ENCODE data around the gene MTG1. TPM values are rescaled to one million over a fixed set of nuclear protein-coding genes. Genes with fewer than 3 reads are reported as not detected.

MTG1 gene
- total and polyA plus RNA-seq, 8 donors: 17.2 to 62.9 (median 23.1) TPM

DNA sequence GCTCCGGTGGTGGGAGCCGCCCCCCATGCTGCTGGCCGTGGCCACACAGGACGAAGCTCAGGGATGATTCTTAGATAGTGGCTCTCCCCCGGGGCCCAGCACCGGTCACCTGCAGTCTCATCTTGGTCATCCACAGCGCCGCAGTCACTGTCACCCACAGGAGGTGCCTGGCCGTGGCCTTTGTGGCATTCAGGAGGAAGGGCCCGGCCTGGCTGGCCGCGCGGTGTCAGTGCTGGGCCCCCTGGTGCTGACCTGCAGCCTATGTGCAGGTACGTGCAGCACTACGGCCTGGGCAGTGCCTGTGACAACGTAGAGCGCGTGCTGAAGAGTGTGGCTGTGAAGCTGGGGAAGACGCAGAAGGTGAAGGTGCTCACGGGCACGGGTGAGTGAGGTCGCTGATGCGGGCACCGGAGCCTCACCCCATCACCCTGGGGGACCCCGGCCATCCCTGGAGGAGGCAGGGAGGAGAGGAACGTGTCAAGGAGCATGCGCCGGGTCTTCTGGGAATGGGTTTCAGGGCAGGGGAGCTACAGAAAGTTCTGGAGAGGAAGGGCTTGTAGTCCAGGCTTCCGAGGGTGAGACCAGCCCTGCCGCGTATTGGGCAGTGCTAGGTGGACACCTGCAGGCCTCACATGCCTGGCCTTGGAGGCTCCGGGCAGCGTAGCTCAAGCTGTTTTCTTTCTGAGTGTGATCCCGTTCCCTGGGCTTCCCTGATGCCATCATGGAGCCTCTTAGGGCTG, 25.4 kb downstream of the MTG1 start:
- intact Hi-C loops (cut with DNase I): no loop called here
- Histone ChIP-seq H3K27ac (no peak overlapping the region), H3K36me3 (peaks cover 0 to 10% (median 0%) of the 10 kb centered on the region in 3 donors), H3K27me3 (no peaks in the 10 kb centered on the region), H3K4me1 (peaks cover 0 to 3% (median 0%) of the 10 kb centered on the region in 3 donors), H3K9me3 (no peaks in the 10 kb centered on the region), H3K4me3 (no peak overlapping the region)
- FAIRE-seq: no peak
- WGBS, 2 donors: 91% methylated on average over 32 to 34 of the region's 34 CpGs
- no peak for ATAC-seq
- DNase-seq: no peak
- TF ChIP-seq, protein P1, sequence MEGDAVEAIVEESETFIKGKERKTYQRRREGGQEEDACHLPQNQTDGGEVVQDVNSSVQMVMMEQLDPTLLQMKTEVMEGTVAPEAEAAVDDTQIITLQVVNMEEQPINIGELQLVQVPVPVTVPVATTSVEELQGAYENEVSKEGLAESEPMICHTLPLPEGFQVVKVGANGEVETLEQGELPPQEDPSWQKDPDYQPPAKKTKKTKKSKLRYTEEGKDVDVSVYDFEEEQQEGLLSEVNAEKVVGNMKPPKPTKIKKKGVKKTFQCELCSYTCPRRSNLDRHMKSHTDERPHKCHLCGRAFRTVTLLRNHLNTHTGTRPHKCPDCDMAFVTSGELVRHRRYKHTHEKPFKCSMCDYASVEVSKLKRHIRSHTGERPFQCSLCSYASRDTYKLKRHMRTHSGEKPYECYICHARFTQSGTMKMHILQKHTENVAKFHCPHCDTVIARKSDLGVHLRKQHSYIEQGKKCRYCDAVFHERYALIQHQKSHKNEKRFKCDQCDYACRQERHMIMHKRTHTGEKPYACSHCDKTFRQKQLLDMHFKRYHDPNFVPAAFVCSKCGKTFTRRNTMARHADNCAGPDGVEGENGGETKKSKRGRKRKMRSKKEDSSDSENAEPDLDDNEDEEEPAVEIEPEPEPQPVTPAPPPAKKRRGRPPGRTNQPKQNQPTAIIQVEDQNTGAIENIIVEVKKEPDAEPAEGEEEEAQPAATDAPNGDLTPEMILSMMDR (IDR thresholded peaks at IDR 0.05): no peak

DNA sequence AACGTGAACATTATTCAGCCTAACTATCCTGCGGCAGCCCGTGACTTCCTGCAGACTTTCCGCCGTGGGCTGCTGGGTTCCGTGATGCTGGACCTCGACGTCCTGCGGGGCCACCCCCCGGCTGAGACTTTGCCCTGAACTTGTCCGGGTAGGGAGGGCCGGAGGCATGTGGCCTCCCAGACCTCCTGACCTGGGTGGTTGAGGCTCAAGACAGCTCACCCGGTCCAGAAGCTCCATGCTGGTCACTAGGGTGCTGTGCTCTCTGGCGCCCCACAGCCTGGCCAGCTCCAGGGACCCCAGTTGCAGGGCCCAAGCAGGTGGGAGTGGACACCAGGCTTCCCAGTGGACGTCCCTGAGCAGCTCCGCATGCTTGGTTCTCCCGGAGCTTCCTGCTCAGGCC, 26.1 kb downstream of the MTG1 start:
- WGBS, 2 donors: 93% methylated on average over 17 of the region's 17 CpGs
- FAIRE-seq: no peak
- Histone ChIP-seq H3K36me3 (peaks cover 0 to 10% (median 0%) of the 10 kb centered on the region in 3 donors), H3K27ac (no peak overlapping the region), H3K9me3 (no peaks in the 10 kb centered on the region), H3K27me3 (no peaks in the 10 kb centered on the region), H3K4me3 (no peak overlapping the region), H3K4me1 (peaks cover 0 to 3% (median 0%) of the 10 kb centered on the region in 3 donors)
- intact Hi-C loops (cut with DNase I): loop anchor here in 1 of 3 donors (5.0 kb wide), 1 partner anchor 152 kb away; no protein-coding TSS in a partner anchor
- DNase-seq: no peak
- TF ChIP-seq, protein P1 (IDR thresholded peaks at IDR 0.05): no peak
- no peak for ATAC-seq

DNA sequence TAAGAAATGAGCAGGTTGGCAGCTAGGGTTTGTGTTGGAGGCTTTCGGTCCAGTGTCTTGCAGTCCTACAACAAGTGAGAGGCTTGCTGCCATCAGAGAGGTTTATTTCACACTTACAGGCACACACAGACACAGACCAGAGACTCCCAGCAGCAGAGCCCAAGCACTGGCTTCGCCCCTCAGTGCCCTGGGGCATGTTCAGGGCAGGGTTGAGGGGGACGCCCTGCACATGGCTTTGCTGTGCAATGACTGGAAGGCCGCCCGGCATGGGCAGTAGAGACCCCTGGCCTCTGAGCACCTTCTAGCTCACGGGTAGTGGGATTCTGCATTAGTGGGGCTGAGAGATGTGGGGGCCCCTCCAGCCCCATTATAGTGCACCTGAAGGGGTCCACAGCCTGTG, 26.6 kb downstream of the MTG1 start:
- H3K9me3 ChIP-seq: no peaks in the 10 kb centered on the region
- no peak overlapping the region for H3K4me3 ChIP-seq
- FAIRE-seq (no peak), DNase-seq (no peak), ATAC-seq (no peak)
- intact Hi-C loops (cut with DNase I): loop anchor here in 1 of 3 donors (5.0 kb wide), 1 partner anchor 152 kb away; no protein-coding TSS in a partner anchor
- H3K36me3 ChIP-seq: peaks cover 0 to 10% (median 0%) of the 10 kb centered on the region in 3 donors
- H3K27me3 ChIP-seq: no peaks in the 10 kb centered on the region
- WGBS, 2 donors: 92% methylated on average over 6 of the region's 6 CpGs
- H3K4me1 ChIP-seq: peaks cover 0 to 3% (median 0%) of the 10 kb centered on the region in 3 donors
- TF ChIP-seq, protein P1 (IDR thresholded peaks at IDR 0.05): no peak
- no peak overlapping the region for H3K27ac ChIP-seq

DNA sequence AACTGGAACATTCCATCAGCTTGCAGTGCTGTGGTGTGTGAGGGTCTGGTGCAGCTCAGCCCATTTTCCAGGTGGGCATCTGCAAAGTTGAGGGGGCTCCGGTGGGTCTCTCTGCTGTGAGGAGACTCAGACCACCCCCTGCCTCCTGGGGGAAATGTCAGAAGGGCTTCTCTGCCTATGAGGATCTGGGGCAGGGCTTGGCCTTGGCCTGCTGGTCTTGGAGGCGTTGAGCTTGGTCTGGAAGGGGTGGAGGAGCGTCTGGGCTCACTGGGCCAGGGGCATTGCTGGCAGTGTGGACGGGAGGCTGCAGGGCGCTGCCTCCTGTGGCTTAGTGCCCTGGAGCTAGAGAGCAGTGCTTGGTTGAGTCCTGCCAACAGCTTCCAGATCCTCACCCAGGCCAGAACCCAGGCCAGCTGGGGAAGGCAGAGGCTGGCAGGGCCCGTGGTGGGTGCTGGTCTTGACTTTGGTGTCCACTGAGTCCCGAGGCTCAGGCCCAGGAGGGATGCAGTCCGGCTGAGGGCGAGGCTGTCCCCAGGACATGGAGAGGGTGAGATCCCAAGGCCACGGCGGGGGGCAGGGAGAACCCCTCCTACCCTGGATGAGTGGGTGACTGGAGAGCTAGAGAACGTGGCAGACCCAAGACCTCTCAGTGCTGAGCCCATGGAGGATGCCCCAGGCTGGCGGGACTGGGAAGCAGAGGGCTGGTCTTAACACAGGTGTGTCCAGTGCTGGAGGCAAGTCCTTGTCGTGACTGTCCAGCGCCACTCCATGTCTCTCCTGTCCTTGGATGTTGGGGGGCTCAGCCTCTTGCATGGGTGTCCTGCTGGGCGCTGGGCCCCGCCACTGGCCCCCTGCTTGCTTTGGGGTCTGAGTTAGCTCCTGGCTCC, 27.6 kb downstream of the MTG1 start:
- H3K27ac ChIP-seq: no peak overlapping the region
- WGBS, 2 donors: 84 to 95% methylated on average over 16 of the region's 17 CpGs
- DNase-seq (peak in 2 of 6 donors; percentile 26 to 71), FAIRE-seq (no peak), ATAC-seq (no peak)
- H3K27me3 ChIP-seq: no peaks in the 10 kb centered on the region
- TF ChIP-seq, protein P1 (IDR thresholded peaks at IDR 0.05): no peak
- intact Hi-C loops (cut with DNase I): loop anchor here in 1 of 3 donors (5.0 kb wide), 1 partner anchor 151 kb away; no protein-coding TSS in a partner anchor
- H3K4me1 ChIP-seq: peaks cover 0 to 3% (median 0%) of the 10 kb centered on the region in 3 donors
- peaks cover 0 to 10% (median 0%) of the 10 kb centered on the region in 3 donors for H3K36me3 ChIP-seq
- no peak overlapping the region for H3K4me3 ChIP-seq
- no peaks in the 10 kb centered on the region for H3K9me3 ChIP-seq

Data from pancreas (tissue), 10 donors.